VCaP (cell line): ENCODE data around the gene GJC2.

Source experiments
- H3K27ac ChIP-seq: fragments of 450-650 bp; 2 replicates; pipeline ENCODE4 v1.5.1; 2017
- CTCF ChIP-seq: fragments of 450-650 bp; conservative IDR thresholded peaks from 2 replicates; pipeline ENCODE4 v1.5.1; 2017; ENCODE audit warnings: mild to moderate bottlenecking, moderate library complexity

Gene GJC2

GRCh38 chr1:228161866-228162265, 12.1 kb downstream of the GJC2 start:
- no peak overlapping the region for H3K27ac ChIP-seq
- no peak for TF ChIP-seq CTCF

- no peak for TF ChIP-seq CTCF
- no peak overlapping the region for H3K27ac ChIP-seq
These were observed 12.7 kb downstream of the GJC2 start for GRCh38 chr1:228162286-228163006.

GRCh38 chr1:228163007-228163753, 13.4 kb downstream of the GJC2 start:
- TF ChIP-seq CTCF: no peak
- H3K27ac ChIP-seq: no peak overlapping the region

GRCh38 chr1:228163776-228164519, 14.2 kb downstream of the GJC2 start:
- no peak for TF ChIP-seq CTCF
- no peak overlapping the region for H3K27ac ChIP-seq

- H3K27ac ChIP-seq: peak overlapping the region; percentile 78
- no peak for TF ChIP-seq CTCF
These were observed 15.0 kb downstream of the GJC2 start for GRCh38 chr1:228164561-228165371.

- peak; percentile 78 for TF ChIP-seq CTCF
- H3K27ac ChIP-seq: peak within 1 kb of the TSS; percentile 78
These were observed 15.8 kb downstream of the GJC2 start, which contains the start of gene IBA57 for GRCh38 chr1:228165372-228166169. Gene IBA57, plus strand, starts transcription at chr1:228165804. Its CDS starts 13 bp downstream, at chr1:228165817.
